ENCODE data around the gene UBE2J2.

- TF ChIP-seq POLR2A (IDR thresholded peaks at IDR 0.05) (no peak), CTCF (IDR thresholded peaks at IDR 0.05) (no peak)
These were observed 12.9 kb upstream of the UBE2J2 start for GRCh38 chr1:1286313-1287261.
